ENCODE data around the gene VWA5B2. TPM values are rescaled to one million over a fixed set of nuclear protein-coding genes. Genes with fewer than 3 reads are reported as not detected.

The VWA5B2 gene
- total and polyA plus RNA-seq, 2 donors (not counting 1 experiment from before 2014, with no cell fraction given), result not detected

GRCh38 chr3:184223946-184224345 lies 5.4 kb upstream of the VWA5B2 start:
- no peaks in the 10 kb centered on the region for H3K9me3 ChIP-seq (ENCODE audit: control insufficient read depth, insufficient read depth, low read depth, low read length)
- H3K27me3 ChIP-seq (ENCODE audit: control insufficient read depth, insufficient read depth, low read length), result peaks cover 13% of the 10 kb centered on the region
- no peak overlapping the region for H2AFZ ChIP-seq (ENCODE audit: low read length)
- H3K4me3 ChIP-seq (replicated peaks in 1 of 4; ENCODE audit: control extremely low read depth in 1 of 4, insufficient read depth in 1 of 4, low read depth in 3 of 4, low read length in 4 of 4), result no peak overlapping the region
- no peak overlapping the region for H3K27ac ChIP-seq (ENCODE audit: insufficient read depth, low read length)
- no peaks in the 10 kb centered on the region for H3K4me1 ChIP-seq (ENCODE audit: control insufficient read depth, extremely low read depth, insufficient read depth, low read length)
- no peak for DNase-seq (ENCODE audit: low read depth in 2 of 2)
- H4K20me1 ChIP-seq (ENCODE audit: control insufficient read depth, extremely low read depth, insufficient read depth, low read length), result no peaks in the 10 kb centered on the region
- TF ChIP-seq CTCF (conservative IDR thresholded peaks at IDR 0.05 in 1 of 2, IDR thresholded peaks at IDR 0.05 in 1 of 2; ENCODE audit: low read depth in 1 of 2, low read length in 2 of 2) (no peak), EZH2 (IDR thresholded peaks at IDR 0.05; ENCODE audit: low read length, missing control alignments) (no peak)
- no peak overlapping the region for H3K4me2 ChIP-seq (ENCODE audit: extremely low read depth, insufficient read depth, low read length)
- H3K36me3 ChIP-seq (ENCODE audit: control insufficient read depth, insufficient read depth, low read length), result no peaks in the 10 kb centered on the region
- H3K9ac ChIP-seq (ENCODE audit: insufficient read depth, low read length), result no peak overlapping the region
- H3K79me2 ChIP-seq (ENCODE audit: control insufficient read depth, insufficient read depth, low read length), result no peaks in the 10 kb centered on the region

DNA sequence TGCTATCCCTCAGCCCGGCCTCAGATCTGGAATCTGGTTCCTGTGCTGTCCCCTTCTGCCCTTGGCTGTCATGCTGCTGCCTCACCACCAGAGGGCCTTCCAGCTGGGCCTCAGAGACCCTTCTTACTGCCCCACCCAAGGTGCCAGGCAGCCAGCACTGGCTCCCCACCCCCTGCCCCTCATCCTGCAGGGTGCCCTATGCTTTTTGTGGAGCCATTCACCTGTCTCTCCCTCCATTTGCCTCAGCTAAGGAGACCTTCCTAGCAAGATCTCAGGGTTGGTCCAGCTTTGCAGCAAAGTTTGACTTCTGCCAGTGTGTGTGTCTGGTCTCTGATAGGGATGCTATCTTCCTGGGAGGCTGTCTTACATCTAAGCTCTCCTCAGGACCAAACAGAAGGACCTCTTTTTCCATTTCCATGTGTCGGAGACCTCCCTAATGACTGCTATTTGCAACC lies 1.9 kb upstream of the VWA5B2 start:
- Histone ChIP-seq H3K9me3 (ENCODE audit: control insufficient read depth, insufficient read depth, low read depth, low read length) (no peaks in the 10 kb centered on the region), H3K27me3 (ENCODE audit: control insufficient read depth, insufficient read depth, low read length) (peaks cover 45% of the 10 kb centered on the region), H3K4me1 (ENCODE audit: control insufficient read depth, extremely low read depth, insufficient read depth, low read length) (peaks cover 3% of the 10 kb centered on the region), H3K9ac (ENCODE audit: insufficient read depth, low read length) (no peak overlapping the region), H3K4me2 (ENCODE audit: extremely low read depth, insufficient read depth, low read length) (no peak overlapping the region), H3K79me2 (ENCODE audit: control insufficient read depth, insufficient read depth, low read length) (no peaks in the 10 kb centered on the region), H3K36me3 (ENCODE audit: control insufficient read depth, insufficient read depth, low read length) (no peaks in the 10 kb centered on the region), H4K20me1 (ENCODE audit: control insufficient read depth, extremely low read depth, insufficient read depth, low read length) (no peaks in the 10 kb centered on the region), H3K4me3 (replicated peaks in 1 of 4; ENCODE audit: control extremely low read depth in 1 of 4, insufficient read depth in 1 of 4, low read depth in 3 of 4, low read length in 4 of 4) (no peak overlapping the region), H2AFZ (ENCODE audit: low read length) (no peak overlapping the region), H3K27ac (ENCODE audit: insufficient read depth, low read length) (no peak overlapping the region)
- DNase-seq (ENCODE audit: low read depth in 2 of 2), result peak in 1 of 2 donors; percentile 17
- TF ChIP-seq EZH2 (IDR thresholded peaks at IDR 0.05; ENCODE audit: low read length, missing control alignments) (no peak), CTCF (conservative IDR thresholded peaks at IDR 0.05 in 1 of 2, IDR thresholded peaks at IDR 0.05 in 1 of 2; ENCODE audit: low read depth in 1 of 2, low read length in 2 of 2) (peak; percentile 74 to 90)

GRCh38 chr3:184228376-184229137 lies 828 bp upstream of the VWA5B2 start:
- no peak overlapping the region for H3K9ac ChIP-seq (ENCODE audit: insufficient read depth, low read length)
- no peaks in the 10 kb centered on the region for H3K79me2 ChIP-seq (ENCODE audit: control insufficient read depth, insufficient read depth, low read length)
- no peaks in the 10 kb centered on the region for H3K9me3 ChIP-seq (ENCODE audit: control insufficient read depth, insufficient read depth, low read depth, low read length)
- H3K4me1 ChIP-seq (ENCODE audit: control insufficient read depth, extremely low read depth, insufficient read depth, low read length), result peaks cover 3% of the 10 kb centered on the region
- H3K4me3 ChIP-seq (replicated peaks in 1 of 4; ENCODE audit: control extremely low read depth in 1 of 4, insufficient read depth in 1 of 4, low read depth in 3 of 4, low read length in 4 of 4), result no peak overlapping the region
- DNase-seq (ENCODE audit: low read depth in 2 of 2), result no peak
- H3K27me3 ChIP-seq (ENCODE audit: control insufficient read depth, insufficient read depth, low read length), result peaks cover 49% of the 10 kb centered on the region
- no peak overlapping the region for H3K27ac ChIP-seq (ENCODE audit: insufficient read depth, low read length)
- H4K20me1 ChIP-seq (ENCODE audit: control insufficient read depth, extremely low read depth, insufficient read depth, low read length), result no peaks in the 10 kb centered on the region
- H3K36me3 ChIP-seq (ENCODE audit: control insufficient read depth, insufficient read depth, low read length), result no peaks in the 10 kb centered on the region
- no peak overlapping the region for H3K4me2 ChIP-seq (ENCODE audit: extremely low read depth, insufficient read depth, low read length)
- H2AFZ ChIP-seq (ENCODE audit: low read length), result no peak overlapping the region
- TF ChIP-seq CTCF (conservative IDR thresholded peaks at IDR 0.05 in 1 of 2, IDR thresholded peaks at IDR 0.05 in 1 of 2; ENCODE audit: low read depth in 1 of 2, low read length in 2 of 2) (no peak), EZH2 (IDR thresholded peaks at IDR 0.05; ENCODE audit: low read length, missing control alignments) (peak; percentile 81)
